ENCODE measurements around the gene LIAS.
"Not testable (repeated sequence)": the region's sequence is repeated elsewhere in the genome, so short reads cannot be mapped to it uniquely, and the experiment has no call there.

LIAS gene

DNA sequence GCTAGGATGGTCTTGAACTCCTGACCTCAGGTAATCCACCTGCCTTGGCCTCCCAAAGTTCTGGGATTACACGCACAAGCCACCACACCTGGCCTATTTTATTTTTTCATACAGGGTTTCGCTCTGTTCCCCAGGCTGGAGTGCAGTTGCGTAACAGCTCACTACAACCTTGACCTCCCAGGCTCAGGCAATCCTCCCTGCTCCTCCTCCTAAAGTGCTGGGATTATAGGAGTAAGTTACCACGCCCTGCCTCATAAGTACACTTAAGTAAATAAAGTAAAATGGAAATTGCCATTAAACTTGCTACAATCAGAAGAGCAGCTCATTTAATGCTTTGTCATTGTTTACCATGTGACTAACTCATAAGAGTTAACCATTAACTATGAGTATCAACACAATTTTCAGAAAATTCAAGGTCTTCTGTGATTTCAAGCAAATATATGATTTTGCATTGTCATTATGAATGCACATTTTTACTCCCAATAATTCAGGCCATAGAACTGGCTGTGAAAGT, 56.1 kb downstream of the LIAS start:
- Histone ChIP-seq H3K27me3 (ENCODE audit: control insufficient read depth in 5 of 5, insufficient read depth in 4 of 5, low read length in 5 of 5) (no peaks in the 10 kb centered on the region), H3K9me3 (ENCODE audit: control insufficient read depth in 5 of 5, low read length in 5 of 5) (no peaks in the 10 kb centered on the region), H3K4me3 (ENCODE audit: low read depth in 1 of 5, low read length in 5 of 5) (no peak overlapping the region), H3K4me1 (ENCODE audit: control insufficient read depth in 5 of 5, insufficient read depth in 5 of 5, low read length in 5 of 5) (no peaks in the 10 kb centered on the region), H3K36me3 (ENCODE audit: control insufficient read depth in 5 of 5, insufficient read depth in 5 of 5, low read length in 5 of 5) (peaks cover 16 to 31% (median 23%) of the 10 kb centered on the region in 5 donors), H3K9ac (ENCODE audit: low read length in 5 of 5) (no peak overlapping the region), H3K27ac (ENCODE audit: low read depth, low read length) (no peak overlapping the region)

DNA sequence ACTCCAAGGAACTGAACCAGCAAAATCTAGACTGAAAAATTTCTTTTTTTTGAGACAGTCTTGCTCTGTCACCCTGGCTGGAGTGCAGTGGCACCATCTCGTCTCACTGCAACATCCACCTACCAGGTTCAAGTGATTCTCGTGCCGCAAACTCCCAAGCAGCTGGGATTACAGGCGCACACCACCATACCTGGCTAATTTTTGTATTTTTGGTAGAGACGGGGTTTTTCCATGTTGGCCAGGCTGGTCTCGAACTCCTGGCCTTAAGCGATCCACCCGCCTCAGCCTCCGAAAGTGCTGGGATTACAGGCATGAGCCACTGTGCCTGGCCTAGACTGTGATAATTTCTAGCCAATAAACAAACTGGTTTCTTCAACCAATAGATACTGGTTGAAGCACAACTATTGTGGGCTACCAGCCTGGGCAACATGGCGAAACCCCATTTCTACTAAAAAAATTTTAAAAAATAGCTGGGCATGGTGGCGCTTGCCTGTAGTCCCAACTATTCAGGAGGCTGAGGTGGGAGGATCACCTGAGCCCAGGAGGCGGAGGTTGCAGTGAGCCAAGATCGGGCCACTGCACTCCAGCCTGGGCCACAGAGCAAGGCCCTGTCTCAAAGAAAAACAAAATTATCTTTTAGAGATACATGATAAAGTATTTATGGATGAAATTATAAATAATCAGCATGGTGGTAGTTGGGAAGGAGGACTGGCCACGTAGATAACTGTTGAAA, 57.0 kb downstream of the LIAS start:
- peaks cover 8 to 23% (median 14%) of the 10 kb centered on the region in 5 donors for H3K36me3 ChIP-seq (ENCODE audit: control insufficient read depth in 5 of 5, insufficient read depth in 5 of 5, low read length in 5 of 5)
- H3K27me3 ChIP-seq (ENCODE audit: control insufficient read depth in 5 of 5, insufficient read depth in 4 of 5, low read length in 5 of 5); H3K27ac ChIP-seq (ENCODE audit: low read depth, low read length); H3K9ac ChIP-seq (ENCODE audit: low read length in 5 of 5); H3K9me3 ChIP-seq (ENCODE audit: control insufficient read depth in 5 of 5, low read length in 5 of 5); H3K4me3 ChIP-seq (ENCODE audit: low read depth in 1 of 5, low read length in 5 of 5); H3K4me1 ChIP-seq (ENCODE audit: control insufficient read depth in 5 of 5, insufficient read depth in 5 of 5, low read length in 5 of 5): not testable (repeated sequence)

DNA sequence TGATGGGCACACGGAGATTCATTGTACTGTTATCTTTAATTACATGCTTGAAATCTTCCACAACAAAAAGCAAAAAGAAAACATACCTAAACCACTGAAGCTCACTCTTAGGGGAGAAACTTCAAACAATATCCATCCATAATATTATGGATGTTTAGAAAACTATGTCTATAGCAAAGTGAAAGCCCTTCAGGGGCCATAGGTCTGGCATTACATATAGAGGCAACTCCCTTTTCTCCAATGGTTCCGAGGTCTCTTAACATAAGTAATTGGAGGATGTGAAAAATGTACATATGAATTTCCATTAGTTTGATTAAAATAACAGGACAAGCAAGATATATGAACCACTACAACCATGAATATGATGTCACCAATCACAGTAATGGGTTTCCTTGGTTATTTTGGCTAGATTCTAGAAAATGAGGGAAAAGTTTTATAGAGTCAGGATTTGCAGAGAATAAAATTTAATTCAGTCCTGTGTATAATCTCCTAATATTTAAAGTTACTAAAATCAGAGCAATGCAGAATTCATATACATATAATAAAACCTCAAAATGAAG, 57.6 kb downstream of the LIAS start:
- Histone ChIP-seq H3K4me3 (ENCODE audit: low read depth in 1 of 5, low read length in 5 of 5) (no peak overlapping the region), H3K4me1 (ENCODE audit: control insufficient read depth in 5 of 5, insufficient read depth in 5 of 5, low read length in 5 of 5) (peaks cover 0 to 5% (median 0%) of the 10 kb centered on the region in 5 donors), H3K27me3 (ENCODE audit: control insufficient read depth in 5 of 5, insufficient read depth in 4 of 5, low read length in 5 of 5) (no peaks in the 10 kb centered on the region), H3K9me3 (ENCODE audit: control insufficient read depth in 5 of 5, low read length in 5 of 5) (no peaks in the 10 kb centered on the region), H3K36me3 (ENCODE audit: control insufficient read depth in 5 of 5, insufficient read depth in 5 of 5, low read length in 5 of 5) (peaks cover 8 to 19% (median 14%) of the 10 kb centered on the region in 5 donors), H3K27ac (ENCODE audit: low read depth, low read length) (no peak overlapping the region), H3K9ac (ENCODE audit: low read length in 5 of 5) (no peak overlapping the region)

DNA sequence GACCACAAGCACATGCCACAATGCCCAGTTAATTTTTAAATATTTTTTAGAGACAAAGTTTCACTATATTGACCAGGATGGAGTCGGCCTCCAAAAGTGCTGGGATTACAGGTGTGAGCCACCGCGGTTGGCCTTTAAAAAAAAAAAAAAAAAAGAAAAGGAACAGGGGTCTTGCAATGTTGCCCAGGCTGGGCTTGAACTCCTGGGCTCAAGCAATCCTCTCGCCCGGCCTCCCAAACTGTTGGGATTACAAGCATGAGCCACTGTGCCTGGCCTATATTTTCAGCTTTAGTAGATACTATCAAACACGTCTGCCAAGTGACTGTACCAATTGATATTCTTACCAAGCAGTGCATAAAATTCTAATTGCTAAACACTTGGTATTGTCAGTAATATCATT, 59.6 kb downstream of the LIAS start:
- Histone ChIP-seq H3K4me1 (ENCODE audit: control insufficient read depth in 5 of 5, insufficient read depth in 5 of 5, low read length in 5 of 5) (peaks cover 0 to 13% (median 0%) of the 10 kb centered on the region in 5 donors), H3K36me3 (ENCODE audit: control insufficient read depth in 5 of 5, insufficient read depth in 5 of 5, low read length in 5 of 5) (peaks cover 0 to 10% (median 4%) of the 10 kb centered on the region in 5 donors), H3K27me3 (ENCODE audit: control insufficient read depth in 5 of 5, insufficient read depth in 4 of 5, low read length in 5 of 5) (no peaks in the 10 kb centered on the region), H3K9me3 (ENCODE audit: control insufficient read depth in 5 of 5, low read length in 5 of 5) (no peaks in the 10 kb centered on the region), H3K4me3 (ENCODE audit: low read depth in 1 of 5, low read length in 5 of 5) (no peak overlapping the region), H3K9ac (ENCODE audit: low read length in 5 of 5) (no peak overlapping the region), H3K27ac (ENCODE audit: low read depth, low read length) (no peak overlapping the region)

DNA sequence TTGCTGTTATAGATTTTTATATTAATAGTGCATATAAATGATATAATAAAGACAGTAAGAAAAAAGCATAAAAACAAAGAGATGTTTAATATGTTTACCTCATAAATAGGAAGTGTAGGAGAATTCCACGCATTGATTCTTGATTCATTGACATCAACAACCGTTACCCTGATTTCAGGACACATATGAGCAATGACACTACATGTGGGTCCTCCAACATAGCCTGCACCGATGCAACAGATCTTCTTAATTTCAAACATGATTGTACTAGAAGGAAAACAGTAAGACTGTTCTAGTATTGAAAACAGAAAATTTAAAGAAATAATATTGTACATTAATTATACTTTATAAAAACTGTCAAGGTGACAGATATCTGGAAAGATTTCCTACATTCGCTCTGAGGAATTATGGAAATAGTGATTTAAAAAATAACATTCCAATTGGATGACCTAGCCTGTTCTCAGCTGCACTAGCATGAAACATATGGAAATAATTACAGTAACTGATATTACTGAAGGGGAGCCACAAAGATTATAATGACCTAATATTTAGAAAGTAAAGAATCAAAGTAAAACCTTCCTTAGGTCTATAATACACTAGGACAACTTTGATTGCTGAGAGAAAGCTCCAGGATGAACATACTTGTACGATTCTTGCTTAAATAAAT, 62.5 kb downstream of the LIAS start:
- Histone ChIP-seq H3K27me3 (ENCODE audit: control insufficient read depth in 5 of 5, insufficient read depth in 4 of 5, low read length in 5 of 5) (no peaks in the 10 kb centered on the region), H3K9ac (ENCODE audit: low read length in 5 of 5) (peak overlapping the region in 2 of 5 donors; percentile 20 to 30), H3K4me3 (ENCODE audit: low read depth in 1 of 5, low read length in 5 of 5) (peak overlapping the region in 1 of 5 donors; percentile 17), H3K9me3 (ENCODE audit: control insufficient read depth in 5 of 5, low read length in 5 of 5) (no peaks in the 10 kb centered on the region), H3K27ac (ENCODE audit: low read depth, low read length) (peak overlapping the region; percentile 23), H3K36me3 (ENCODE audit: control insufficient read depth in 5 of 5, insufficient read depth in 5 of 5, low read length in 5 of 5) (peaks cover 0 to 8% (median 3%) of the 10 kb centered on the region in 5 donors), H3K4me1 (ENCODE audit: control insufficient read depth in 5 of 5, insufficient read depth in 5 of 5, low read length in 5 of 5) (peaks cover 0 to 21% (median 8%) of the 10 kb centered on the region in 5 donors)

DNA sequence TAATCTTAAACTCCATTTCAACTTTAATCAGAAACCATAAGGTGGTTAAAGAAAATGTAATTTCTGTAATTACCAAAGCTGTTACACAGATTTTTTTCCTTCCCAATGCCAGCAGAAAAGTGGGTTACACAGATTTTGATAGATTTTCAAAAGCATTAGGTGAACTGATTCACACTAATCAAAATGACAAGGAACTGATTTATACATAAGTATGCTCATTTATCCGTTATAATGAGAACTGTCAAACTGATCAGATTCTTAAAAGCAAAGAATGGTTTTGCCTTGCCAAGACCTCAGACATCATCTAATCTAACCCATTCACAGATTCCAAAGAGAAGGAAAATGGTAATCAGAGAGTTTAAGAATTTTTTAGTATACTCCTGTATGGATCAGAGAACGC, 63.2 kb downstream of the LIAS start:
- Histone ChIP-seq H3K4me1 (ENCODE audit: control insufficient read depth in 5 of 5, insufficient read depth in 5 of 5, low read length in 5 of 5) (peaks cover 0 to 28% (median 14%) of the 10 kb centered on the region in 5 donors), H3K9me3 (ENCODE audit: control insufficient read depth in 5 of 5, low read length in 5 of 5) (no peaks in the 10 kb centered on the region), H3K27ac (ENCODE audit: low read depth, low read length) (peak overlapping the region; percentile 34), H3K4me3 (ENCODE audit: low read depth in 1 of 5, low read length in 5 of 5) (peak overlapping the region in 1 of 5 donors; percentile 17), H3K36me3 (ENCODE audit: control insufficient read depth in 5 of 5, insufficient read depth in 5 of 5, low read length in 5 of 5) (peaks cover 0 to 6% (median 3%) of the 10 kb centered on the region in 5 donors), H3K27me3 (ENCODE audit: control insufficient read depth in 5 of 5, insufficient read depth in 4 of 5, low read length in 5 of 5) (no peaks in the 10 kb centered on the region), H3K9ac (ENCODE audit: low read length in 5 of 5) (peak overlapping the region in 2 of 5 donors; percentile 20 to 30)

DNA sequence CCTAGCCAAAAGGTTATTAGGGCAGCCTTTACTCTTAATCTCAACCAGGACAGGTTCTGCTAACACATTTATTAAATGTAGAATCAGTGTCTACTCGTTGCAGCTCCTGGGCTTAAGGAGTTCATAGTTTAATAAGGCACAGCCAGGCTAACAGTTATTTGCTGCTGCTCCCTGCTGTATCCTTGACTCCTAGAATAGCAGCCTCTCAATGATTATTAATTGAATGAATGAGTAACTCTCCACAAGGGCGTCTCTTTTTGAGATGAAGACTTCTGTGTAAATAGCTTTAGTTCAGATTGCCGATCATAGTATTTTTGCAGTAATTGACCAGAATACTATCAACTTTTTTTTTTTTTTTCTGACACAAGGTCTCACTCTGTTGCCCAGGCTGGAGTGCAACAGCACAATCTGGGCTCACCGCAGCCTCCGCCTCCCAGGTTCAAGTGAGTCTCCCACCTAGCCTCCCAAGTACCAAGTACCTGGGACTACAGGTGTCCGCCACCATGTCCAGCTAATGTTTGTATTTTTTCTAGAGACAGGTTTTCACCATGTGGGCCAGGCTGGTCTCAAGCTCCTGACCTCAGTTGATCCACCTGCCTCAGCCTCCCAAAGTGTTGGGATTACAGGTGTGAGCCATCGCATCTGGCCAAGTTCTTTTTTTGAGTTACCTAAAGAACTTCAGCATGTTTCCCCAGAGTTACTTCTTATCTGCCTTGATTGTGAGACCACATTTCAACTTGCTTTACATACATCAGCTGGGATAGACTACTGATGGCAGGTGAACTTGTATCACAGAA, 65.5 kb downstream of the LIAS start:
- Histone ChIP-seq H3K9ac (ENCODE audit: low read length in 5 of 5) (peak overlapping the region in 1 of 5 donors; percentile 26), H3K4me3 (ENCODE audit: low read depth in 1 of 5, low read length in 5 of 5) (peak overlapping the region in 1 of 5 donors; percentile 19), H3K9me3 (ENCODE audit: control insufficient read depth in 5 of 5, low read length in 5 of 5) (no peaks in the 10 kb centered on the region), H3K4me1 (ENCODE audit: control insufficient read depth in 5 of 5, insufficient read depth in 5 of 5, low read length in 5 of 5) (peaks cover 0 to 36% (median 23%) of the 10 kb centered on the region in 5 donors), H3K36me3 (ENCODE audit: control insufficient read depth in 5 of 5, insufficient read depth in 5 of 5, low read length in 5 of 5) (no peaks in the 10 kb centered on the region), H3K27me3 (ENCODE audit: control insufficient read depth in 5 of 5, insufficient read depth in 4 of 5, low read length in 5 of 5) (no peaks in the 10 kb centered on the region), H3K27ac (ENCODE audit: low read depth, low read length) (no peak overlapping the region)

DNA sequence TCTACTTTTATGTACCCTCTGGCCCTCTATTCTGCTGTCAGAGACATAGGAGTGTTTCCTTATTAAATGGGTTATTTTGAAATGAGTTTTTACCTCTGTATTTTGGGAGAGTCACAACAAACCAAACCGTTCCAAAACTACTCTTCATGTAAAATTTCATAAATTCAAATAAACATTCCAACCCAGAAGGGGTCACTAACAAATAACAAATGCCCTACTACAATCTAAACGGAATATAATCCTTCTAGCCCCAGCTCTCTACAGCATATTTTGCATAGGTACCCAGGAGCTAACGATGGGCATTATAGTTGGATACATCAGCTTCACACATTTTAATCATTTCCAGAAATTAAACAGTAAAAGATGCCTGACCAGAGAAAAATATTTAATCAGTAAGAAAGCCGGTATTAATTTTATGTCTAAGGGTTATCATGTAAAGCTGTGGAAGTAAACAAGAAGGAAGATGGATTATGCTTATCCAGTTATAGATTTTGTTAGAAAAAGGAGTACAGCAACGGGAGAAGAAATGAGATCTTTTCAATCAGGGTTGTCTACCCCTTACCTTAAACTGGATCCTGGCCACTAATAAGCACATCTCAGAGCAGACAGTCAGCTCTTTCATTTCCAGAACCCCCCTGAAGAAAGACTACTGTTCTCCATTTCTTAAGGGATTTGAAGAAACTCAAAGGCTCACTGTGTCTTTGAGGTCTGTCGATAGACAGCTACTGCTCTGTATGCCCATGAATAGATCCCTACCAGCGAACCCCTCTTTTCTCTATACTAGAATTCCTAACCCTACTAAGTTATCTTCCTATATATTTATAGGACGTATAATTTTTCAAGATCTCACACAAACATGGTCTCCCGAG, 67.2 kb downstream of the LIAS start:
- H3K9ac ChIP-seq (ENCODE audit: low read length in 5 of 5): peak overlapping the region; percentile 77 to 95 (median 87)
- peaks cover 0 to 36% (median 23%) of the 10 kb centered on the region in 5 donors for H3K4me1 ChIP-seq (ENCODE audit: control insufficient read depth in 5 of 5, insufficient read depth in 5 of 5, low read length in 5 of 5)
- peak overlapping the region; percentile 90 for H3K27ac ChIP-seq (ENCODE audit: low read depth, low read length)

DNA sequence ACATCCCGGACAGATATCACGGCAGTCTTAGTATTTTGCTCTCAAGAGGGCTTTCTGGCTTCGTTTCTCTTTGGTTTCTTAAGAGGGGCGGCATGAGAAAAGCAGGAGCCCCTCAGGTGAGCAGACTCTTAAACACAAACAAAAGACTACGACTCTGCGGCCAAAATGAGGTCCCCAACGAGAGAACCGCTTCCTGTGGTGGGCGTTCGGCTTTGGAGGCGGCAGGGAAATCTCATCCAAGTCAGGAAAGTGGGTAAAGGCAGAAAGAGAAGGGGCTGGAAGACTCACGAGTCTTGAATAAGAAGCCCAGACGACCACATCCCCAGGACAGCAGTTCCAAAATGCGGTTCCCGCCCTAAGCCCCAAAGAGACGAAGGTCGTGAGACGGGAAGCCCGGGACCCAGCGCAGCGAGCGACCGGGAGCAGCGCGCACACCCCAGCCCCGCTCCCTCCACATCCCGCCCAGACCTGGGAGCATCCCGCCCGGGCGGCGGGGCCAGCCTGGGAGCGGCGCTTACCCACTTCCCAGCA, 68.0 kb downstream of the LIAS start:
- Histone ChIP-seq H3K4me3 (ENCODE audit: low read depth in 1 of 5, low read length in 5 of 5) (peak overlapping the region; percentile 85 to 99 (median 94)), H3K27me3 (ENCODE audit: control insufficient read depth in 5 of 5, insufficient read depth in 4 of 5, low read length in 5 of 5) (no peaks in the 10 kb centered on the region), H3K9me3 (ENCODE audit: control insufficient read depth in 5 of 5, low read length in 5 of 5) (no peaks in the 10 kb centered on the region), H3K4me1 (ENCODE audit: control insufficient read depth in 5 of 5, insufficient read depth in 5 of 5, low read length in 5 of 5) (peaks cover 0 to 28% (median 23%) of the 10 kb centered on the region in 5 donors), H3K9ac (ENCODE audit: low read length in 5 of 5) (peak overlapping the region; percentile 77 to 95 (median 87)), H3K27ac (ENCODE audit: low read depth, low read length) (peak overlapping the region; percentile 90), H3K36me3 (ENCODE audit: control insufficient read depth in 5 of 5, insufficient read depth in 5 of 5, low read length in 5 of 5) (peaks cover 0 to under 1% (median 0%) of the 10 kb centered on the region in 5 donors)

More for the DNA sequence above, 67.2 kb downstream of the LIAS start:
- no peaks in the 10 kb centered on the region for H3K9me3 ChIP-seq (ENCODE audit: control insufficient read depth in 5 of 5, low read length in 5 of 5)
- H3K27me3 ChIP-seq (ENCODE audit: control insufficient read depth in 5 of 5, insufficient read depth in 4 of 5, low read length in 5 of 5): no peaks in the 10 kb centered on the region
- H3K4me3 ChIP-seq (ENCODE audit: low read depth in 1 of 5, low read length in 5 of 5): peak overlapping the region; percentile 85 to 99 (median 94)
- H3K36me3 ChIP-seq (ENCODE audit: control insufficient read depth in 5 of 5, insufficient read depth in 5 of 5, low read length in 5 of 5): no peaks in the 10 kb centered on the region

Data from subcutaneous abdominal adipose tissue (tissue), 5 donors.